SJSA1 (cell line): ENCODE measurements around the gene OR5K4. TPM values are rescaled to one million over a fixed set of nuclear protein-coding genes. Genes with fewer than 3 reads are reported as not detected.

Experiments
- DNase-seq, 2 experiments: peaks; one replicate each; pipeline ENCODE4 v3.0.0-alpha.2; 2015 to 2020; ENCODE audit warnings: low spot score in 2 of 2, low read depth in 1 of 2
- H3K27ac ChIP-seq: fragments of 250-450 bp; sonication (Bioruptor Pico); 2 replicates; pipeline ENCODE4 v1.5.1; 2020; ENCODE audit warnings: mild to moderate bottlenecking, moderate library complexity
- H3K27me3 ChIP-seq: fragments of 250-450 bp; sonication (Bioruptor Pico); replicated peaks from 2 replicates; pipeline ENCODE4 v1.5.1; 2020; ENCODE audit warnings: mild to moderate bottlenecking, moderate library complexity
- H3K36me3 ChIP-seq: fragments of 250-450 bp; sonication (Bioruptor Pico); 2 replicates; pipeline ENCODE4 v1.5.1; 2020; ENCODE audit warnings: mild to moderate bottlenecking
- H3K4me1 ChIP-seq: fragments of 250-450 bp; sonication (Bioruptor Pico); replicated peaks from 2 replicates; pipeline ENCODE4 v1.6.1; 2021; ENCODE audit warnings: mild to moderate bottlenecking
- H3K4me3 ChIP-seq: fragments of 250-450 bp; sonication (Bioruptor Pico); 2 replicates; pipeline ENCODE4 v1.5.1; 2020; ENCODE audit warnings: mild to moderate bottlenecking
- H3K9me3 ChIP-seq: fragments of 250-450 bp; sonication (Bioruptor Pico); replicated peaks from 2 replicates; pipeline ENCODE4 v1.5.1; 2020; ENCODE audit warnings: mild to moderate bottlenecking
- total RNA-seq: library from RNA; depleted of rRNA; stranded (reverse); fragments of >200 nt; shearing (Covaris generic); gene quantifications from 2 replicates; pipeline ENCODE4 v1.2.3, GENCODE V29; 2014

Gene OR5K4
- total RNA-seq, 1 experiment from 2014 or later = not detected

DNA sequence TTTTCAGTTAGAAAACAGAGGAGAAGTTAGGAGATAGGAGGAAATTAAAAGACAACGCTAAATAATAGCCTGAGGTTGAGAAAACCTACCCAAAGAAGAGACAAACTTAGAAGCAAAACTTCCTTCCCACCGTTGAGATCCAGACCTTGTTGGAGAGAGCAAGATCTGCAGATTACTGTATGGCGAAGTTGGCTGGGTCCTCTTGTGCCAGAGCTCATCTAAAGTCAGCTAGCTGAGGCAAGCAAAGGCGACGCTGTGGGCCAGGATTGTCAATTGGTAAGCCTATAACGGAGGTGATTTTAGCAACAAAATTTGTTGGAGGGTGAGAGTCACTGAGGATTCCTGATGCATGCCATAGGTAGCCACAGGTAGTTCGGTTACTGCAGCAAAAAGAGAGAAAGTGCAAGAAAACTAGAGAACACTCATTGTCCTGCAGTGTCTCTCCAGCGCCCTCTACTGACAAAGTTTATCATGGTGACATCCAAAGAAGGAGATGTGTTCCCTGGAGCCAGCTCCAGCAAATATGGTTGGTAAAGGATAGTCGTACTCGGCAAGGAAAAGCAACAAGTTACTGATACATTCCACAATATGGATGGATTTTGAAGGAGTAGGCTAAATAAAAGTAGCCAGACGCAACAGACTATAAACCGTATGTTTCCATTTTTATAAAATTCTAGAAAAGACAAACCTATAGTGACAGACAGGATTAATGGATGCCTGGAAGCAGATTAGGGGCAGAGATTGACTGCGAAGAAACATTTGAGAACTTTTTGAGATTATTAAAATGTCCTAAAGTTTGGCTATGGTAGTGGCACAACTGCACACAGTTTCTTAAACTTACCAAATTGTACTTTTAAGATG, 9.8 kb upstream of the OR5K4 start:
- no peaks in the 10 kb centered on the region for H3K4me1 ChIP-seq
- H3K4me3 ChIP-seq = no peak overlapping the region
- DNase-seq = peak in 1 of 2 experiments; percentile 21
- no peaks in the 10 kb centered on the region for H3K36me3 ChIP-seq
- no peak overlapping the region for H3K27ac ChIP-seq
- H3K9me3 ChIP-seq = no peaks in the 10 kb centered on the region
- peaks cover 1% of the 10 kb centered on the region; the same call in 1 of the 2 replicates for H3K27me3 ChIP-seq

DNA sequence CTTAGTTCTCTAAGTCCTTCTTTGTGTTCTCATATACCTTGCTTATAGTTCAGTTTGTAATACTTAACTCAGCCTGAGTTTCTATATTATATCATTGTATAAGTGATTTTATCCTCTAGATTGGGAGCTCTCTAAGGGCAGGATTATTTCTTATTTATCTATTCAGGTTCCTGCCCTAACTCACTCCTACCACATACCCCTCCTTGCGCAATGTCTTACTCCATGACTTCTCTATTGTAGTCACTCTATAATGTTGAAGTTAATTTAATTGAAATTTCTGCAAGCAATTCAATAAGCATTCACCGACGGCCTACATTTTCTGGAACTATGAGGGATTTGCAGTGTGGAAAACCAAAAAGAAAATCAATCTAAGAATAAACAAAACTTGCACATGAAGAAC, 3.6 kb upstream of the OR5K4 start:
- no peaks in the 10 kb centered on the region for H3K4me1 ChIP-seq
- H3K27me3 ChIP-seq = 0 out of 2 replicates have a peak, but pooled peaks cover 9% of the 10 kb centered on the region
- no peaks in the 10 kb centered on the region for H3K9me3 ChIP-seq
- no peak overlapping the region for H3K4me3 ChIP-seq
- no peak for DNase-seq
- H3K27ac ChIP-seq = no peak overlapping the region
- H3K36me3 ChIP-seq = no peaks in the 10 kb centered on the region

- DNase-seq = no peak
- Histone ChIP-seq H3K36me3 (no peaks in the 10 kb centered on the region), H3K27me3 (no peaks in the 10 kb centered on the region), H3K9me3 (no peaks in the 10 kb centered on the region), H3K27ac (no peak overlapping the region), H3K4me1 (no peaks in the 10 kb centered on the region), H3K4me3 (no peak overlapping the region)
These were observed 5.6 kb downstream of the OR5K4 start for GRCh38 chr3:98359250-98359649.

GRCh38 chr3:98359993-98360675, 6.5 kb downstream of the OR5K4 start:
- Histone ChIP-seq H3K4me1 (no peaks in the 10 kb centered on the region), H3K4me3 (no peak overlapping the region), H3K9me3 (no peaks in the 10 kb centered on the region), H3K27me3 (no peaks in the 10 kb centered on the region), H3K27ac (no peak overlapping the region), H3K36me3 (no peaks in the 10 kb centered on the region)
- DNase-seq = no peak

DNA sequence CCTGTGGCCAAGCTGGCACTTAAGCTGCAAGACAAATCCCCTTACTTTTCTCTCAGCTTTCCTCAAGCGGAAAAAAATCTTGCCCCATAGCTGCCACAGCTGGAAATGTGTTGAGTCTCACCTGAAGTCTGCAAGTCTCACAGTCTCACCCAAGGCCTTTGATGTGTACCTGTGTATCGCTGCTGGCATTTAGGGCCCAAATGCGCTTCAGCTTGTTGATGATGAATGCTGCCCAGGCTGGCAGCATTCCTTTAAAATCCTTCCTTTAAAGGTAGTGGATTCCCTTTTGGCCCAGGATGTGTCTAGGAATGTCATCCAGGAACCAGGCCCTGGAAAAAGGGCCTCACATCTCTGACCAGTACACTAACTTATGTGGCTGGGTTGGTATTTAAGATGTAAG, 7.0 kb downstream of the OR5K4 start:
- H3K4me1 ChIP-seq = no peaks in the 10 kb centered on the region
- no peak overlapping the region for H3K4me3 ChIP-seq
- no peaks in the 10 kb centered on the region for H3K9me3 ChIP-seq
- H3K27ac ChIP-seq = no peak overlapping the region
- no peaks in the 10 kb centered on the region for H3K36me3 ChIP-seq
- no peak for DNase-seq
- H3K27me3 ChIP-seq = no peaks in the 10 kb centered on the region

GRCh38 chr3:98361289-98361688, 7.6 kb downstream of the OR5K4 start:
- no peaks in the 10 kb centered on the region for H3K9me3 ChIP-seq
- no peak for DNase-seq
- H3K36me3 ChIP-seq = no peaks in the 10 kb centered on the region
- H3K4me1 ChIP-seq = no peaks in the 10 kb centered on the region
- H3K4me3 ChIP-seq = no peak overlapping the region
- H3K27ac ChIP-seq = no peak overlapping the region
- H3K27me3 ChIP-seq = no peaks in the 10 kb centered on the region

GRCh38 chr3:98367464-98368246, 14.0 kb downstream of the OR5K4 start:
- Histone ChIP-seq H3K9me3 (no peaks in the 10 kb centered on the region), H3K4me3 (no peak overlapping the region), H3K27me3 (no peaks in the 10 kb centered on the region; the same call in 1 of the 2 replicates), H3K27ac (no peak overlapping the region), H3K4me1 (no peaks in the 10 kb centered on the region), H3K36me3 (no peaks in the 10 kb centered on the region)
- DNase-seq = no peak

GRCh38 chr3:98371186-98371585, 17.5 kb downstream of the OR5K4 start:
- no peaks in the 10 kb centered on the region for H3K9me3 ChIP-seq
- H3K4me3 ChIP-seq = no peak overlapping the region
- no peak for DNase-seq
- H3K4me1 ChIP-seq = no peaks in the 10 kb centered on the region
- no peaks in the 10 kb centered on the region; the same call in 1 of the 2 replicates for H3K27me3 ChIP-seq
- no peak overlapping the region for H3K27ac ChIP-seq
- no peaks in the 10 kb centered on the region for H3K36me3 ChIP-seq

DNA sequence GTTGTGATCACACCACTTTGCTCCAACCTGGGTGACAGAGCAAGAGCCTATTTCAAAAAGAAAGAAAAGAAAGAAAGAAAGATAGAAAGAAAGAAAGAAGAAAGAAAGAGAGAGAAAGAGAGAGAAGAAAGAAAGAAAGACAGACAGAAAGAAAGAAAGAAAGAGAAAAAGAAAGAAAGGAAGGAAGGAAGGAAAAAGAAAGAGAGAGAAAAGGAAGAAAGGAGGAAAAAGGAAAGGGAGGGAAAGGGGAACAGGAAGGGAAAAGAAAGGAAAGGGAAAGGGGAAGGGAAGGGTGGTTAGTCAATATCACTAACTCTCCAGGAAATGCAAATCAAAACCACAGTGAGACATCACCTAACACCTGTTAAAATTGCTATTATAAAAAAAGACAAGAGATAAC, 18.2 kb downstream of the OR5K4 start:
- Histone ChIP-seq H3K4me1 (no peaks in the 10 kb centered on the region), H3K4me3 (no peak overlapping the region), H3K27ac (no peak overlapping the region), H3K27me3 (no peaks in the 10 kb centered on the region; the same call in 1 of the 2 replicates), H3K9me3 (no peaks in the 10 kb centered on the region), H3K36me3 (no peaks in the 10 kb centered on the region)
- no peak for DNase-seq

GRCh38 chr3:98372445-98372844, 18.8 kb downstream of the OR5K4 start:
- no peak overlapping the region for H3K4me3 ChIP-seq
- H3K9me3 ChIP-seq = no peaks in the 10 kb centered on the region
- no peaks in the 10 kb centered on the region; the same call in 1 of the 2 replicates for H3K27me3 ChIP-seq
- no peaks in the 10 kb centered on the region for H3K4me1 ChIP-seq
- no peak overlapping the region for H3K27ac ChIP-seq
- DNase-seq = no peak
- H3K36me3 ChIP-seq = no peaks in the 10 kb centered on the region

DNA sequence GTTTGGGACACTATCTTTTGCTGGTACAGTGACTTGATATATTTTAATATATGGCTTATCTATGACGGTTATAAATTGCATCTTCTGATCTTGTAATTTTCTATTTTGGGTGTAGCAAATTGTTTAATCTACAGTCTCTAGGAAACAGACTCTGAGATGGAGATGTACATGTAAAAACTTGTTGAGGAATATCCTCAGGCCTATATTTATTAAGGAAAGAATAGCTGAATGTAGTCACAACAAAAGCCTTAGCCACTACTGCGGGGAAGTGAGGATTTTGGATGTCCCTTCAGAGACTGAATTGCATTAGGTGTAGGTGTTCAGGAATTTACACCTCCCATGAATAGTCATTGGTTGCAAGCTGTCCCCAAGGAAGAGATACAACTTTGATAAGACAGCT, 23.0 kb downstream of the OR5K4 start:
- DNase-seq = no peak
- H3K27ac ChIP-seq = no peak overlapping the region

GRCh38 chr3:98388147-98388546, 34.5 kb downstream of the OR5K4 start:
- Histone ChIP-seq H3K27me3 (no peaks in the 10 kb centered on the region; the same call in 1 of the 2 replicates), H3K4me3 (no peak overlapping the region), H3K4me1 (no peaks in the 10 kb centered on the region), H3K36me3 (no peaks in the 10 kb centered on the region), H3K27ac (no peak overlapping the region), H3K9me3 (no peaks in the 10 kb centered on the region)
- no peak for DNase-seq

More for the DNA sequence above, 23.0 kb downstream of the OR5K4 start:
- Histone ChIP-seq H3K4me3 (no peak overlapping the region), H3K4me1 (no peaks in the 10 kb centered on the region), H3K27me3 (no peaks in the 10 kb centered on the region), H3K36me3 (no peaks in the 10 kb centered on the region), H3K9me3 (no peaks in the 10 kb centered on the region)

- Histone ChIP-seq H3K36me3 (no peaks in the 10 kb centered on the region), H3K9me3 (no peaks in the 10 kb centered on the region), H3K4me1 (no peaks in the 10 kb centered on the region), H3K4me3 (no peak within 1 kb of the TSS), H3K27me3 (no peaks in the 10 kb centered on the region), H3K27ac (no peak within 1 kb of the TSS)
- no peak for DNase-seq
These were observed 36.7 kb downstream of the OR5K4 start, which contains the start of gene OR5K3 for GRCh38 chr3:98390366-98390765. OR5K3 (plus strand) TSS chr3:98390666; CDS start chr3:98390666, 0 bp downstream.
